GM19455 (cell line): Measurements from ENCODE around the gene ZNF236.
A peak's percentile ranks its signal among the peaks of the same experiment; 100 is the strongest.
"Not testable (repeated sequence)": the region's sequence is repeated elsewhere in the genome, so short reads cannot be mapped to it uniquely, and the experiment has no call there.

ENCODE experiments used
- ATAC-seq: cut with Tn5 transposase; IDR thresholded peaks from one replicate; pipeline ENCODE4 v1.9.1; 2021; ENCODE audit not compliant: unreplicated experiment

The ZNF236 gene

DNA sequence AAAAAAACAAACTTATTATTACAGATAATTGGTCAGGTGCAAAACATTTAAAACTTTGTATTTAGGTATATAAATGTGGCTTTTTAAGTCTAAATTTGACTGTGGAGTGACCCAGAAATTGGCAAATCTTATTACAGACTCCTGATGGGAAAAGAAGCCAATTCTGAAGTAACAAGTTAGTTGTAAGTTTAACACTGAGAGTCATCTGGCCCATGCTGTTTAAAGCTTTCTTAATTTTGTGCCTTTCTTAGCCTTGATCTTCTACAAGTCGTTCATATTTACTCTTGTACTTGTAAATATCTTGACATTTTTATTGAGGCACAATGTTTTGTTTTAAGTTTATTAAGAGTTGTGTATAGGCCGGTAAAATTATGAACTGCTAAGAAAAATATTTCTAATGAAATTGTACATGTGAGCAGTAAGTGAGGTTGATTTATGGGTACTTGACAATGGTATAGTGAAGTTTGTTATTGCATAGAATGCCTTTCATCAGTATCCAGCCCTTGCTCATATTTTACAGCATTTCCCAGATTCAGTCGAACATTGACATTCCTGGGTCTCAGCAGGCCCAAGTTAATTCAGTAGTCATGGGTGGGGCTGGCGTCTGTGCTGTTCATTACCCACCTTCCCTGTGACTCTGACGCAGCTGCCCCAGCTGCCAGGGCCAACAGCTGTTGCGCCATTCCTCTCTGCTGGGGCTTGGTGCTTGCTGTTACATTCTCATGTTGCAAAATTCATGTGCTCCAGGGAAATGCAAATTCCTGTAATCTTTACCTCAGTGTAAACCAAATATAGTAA is 121.4 kb downstream of the ZNF236 start:
- ATAC-seq, result no peak

DNA sequence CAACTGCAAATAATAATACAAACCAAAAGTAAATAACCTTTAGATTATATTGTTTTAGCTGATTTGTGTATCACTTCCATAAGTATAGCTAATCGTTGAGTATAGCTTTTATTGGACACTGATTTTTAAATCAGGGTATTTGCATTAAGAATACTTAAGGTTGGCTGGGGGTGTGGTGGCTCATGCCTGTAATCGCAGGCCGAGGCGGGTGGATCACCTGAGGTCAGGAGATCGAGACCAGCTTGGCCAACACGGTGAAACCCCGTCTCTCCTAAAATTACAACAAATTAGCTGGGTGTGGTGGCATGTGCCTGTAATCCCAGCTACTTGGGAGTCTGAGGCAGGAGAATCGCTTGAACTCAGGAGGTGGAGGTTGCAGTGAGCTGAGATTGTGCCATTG is 122.0 kb downstream of the ZNF236 start:
- ATAC-seq, result not testable (repeated sequence)

DNA sequence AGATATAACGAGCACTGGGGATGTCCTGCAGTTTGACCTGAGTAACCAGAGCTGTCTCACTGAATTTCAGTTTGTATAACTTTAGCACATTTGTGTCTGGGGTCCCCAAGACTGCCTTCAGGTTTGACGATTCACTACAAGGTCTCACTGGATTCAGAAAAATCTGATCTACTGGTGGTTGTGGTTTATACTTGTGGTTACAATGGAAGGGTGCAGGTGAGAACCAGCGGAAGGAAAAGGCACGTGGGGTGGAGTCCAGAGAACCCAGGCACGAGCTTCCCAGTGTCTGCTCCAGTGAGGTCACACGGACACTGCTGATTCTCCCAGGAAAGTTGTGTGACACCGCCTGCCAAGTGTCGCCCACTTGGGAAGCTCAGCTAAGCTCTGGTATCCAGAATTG is 126.0 kb downstream of the ZNF236 start:
- ATAC-seq, result no peak

DNA sequence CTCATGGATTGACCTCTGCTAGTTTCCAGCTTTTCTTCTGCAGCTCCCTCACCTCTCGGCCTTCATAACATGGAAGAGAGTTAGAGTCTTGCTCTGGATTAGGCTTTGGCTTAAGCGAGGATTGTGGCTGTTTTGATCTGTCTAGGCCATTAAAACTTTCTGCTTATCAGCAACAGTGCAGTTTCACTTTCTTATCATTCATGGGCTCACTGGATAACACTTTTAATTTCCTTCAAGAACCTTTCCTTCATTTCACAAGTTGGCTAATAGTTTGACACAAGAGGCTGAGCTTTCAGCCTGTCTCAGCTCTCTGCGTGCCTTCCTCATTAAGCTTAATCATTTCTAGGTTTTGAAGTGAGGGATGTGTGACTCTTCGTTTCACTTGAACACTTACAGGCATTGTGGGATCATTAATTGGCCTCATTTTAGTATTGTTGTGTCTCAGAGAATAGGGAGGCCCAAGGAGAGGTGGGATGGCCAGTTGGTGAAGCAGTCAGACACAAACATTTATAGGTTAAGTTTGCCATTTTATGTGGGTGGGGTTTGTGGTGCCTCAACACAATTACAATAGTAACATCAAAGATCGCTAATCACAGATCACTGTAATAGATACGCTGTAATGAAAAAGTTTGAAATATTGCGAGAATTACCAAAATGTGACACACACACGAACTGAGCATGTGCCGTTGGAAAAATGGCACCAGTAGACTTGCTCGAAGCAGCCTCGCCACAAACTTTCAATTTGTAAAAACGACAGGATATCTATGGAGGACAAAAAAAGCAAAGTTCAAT is 129.3 kb downstream of the ZNF236 start:
- no peak for ATAC-seq

DNA sequence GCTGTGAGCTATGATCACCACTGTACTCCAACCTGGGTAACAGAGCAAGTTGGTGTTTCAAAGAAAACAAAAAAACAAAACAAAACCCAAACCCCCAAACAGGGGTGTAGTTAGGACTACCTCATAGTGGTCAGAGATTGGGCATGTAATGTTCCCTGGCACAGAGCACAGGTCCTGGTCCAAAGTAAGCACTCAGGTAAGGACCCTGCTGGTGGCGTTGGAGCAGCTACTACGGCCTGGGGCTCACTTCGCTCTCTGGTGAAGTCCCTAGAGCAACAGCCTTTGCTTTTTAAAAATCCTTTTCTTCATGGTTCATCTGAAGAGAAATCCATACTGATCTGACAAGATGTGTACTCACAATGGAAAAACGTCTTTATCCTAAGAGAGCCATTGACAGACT is 130.4 kb downstream of the ZNF236 start:
- no peak for ATAC-seq

DNA sequence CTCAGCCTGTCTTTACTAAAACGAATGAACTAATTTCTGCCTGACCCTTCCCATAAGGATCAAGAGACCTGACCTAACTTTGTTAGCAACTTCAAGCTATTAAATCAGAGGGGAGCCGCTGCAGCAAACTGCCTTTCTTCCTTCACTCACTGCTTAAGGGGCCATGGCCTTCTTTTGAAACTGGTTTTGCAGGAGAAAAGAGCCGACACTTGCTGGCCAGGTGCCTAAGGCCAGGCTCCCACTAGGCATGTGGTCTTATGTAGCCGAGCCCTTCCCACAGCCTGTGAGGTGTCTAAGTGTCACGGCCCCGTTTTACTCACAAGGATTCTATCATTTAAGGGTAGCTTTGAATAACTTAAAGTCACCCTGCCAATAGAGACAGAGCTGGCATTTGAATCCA is 130.8 kb downstream of the ZNF236 start:
- no peak for ATAC-seq

DNA sequence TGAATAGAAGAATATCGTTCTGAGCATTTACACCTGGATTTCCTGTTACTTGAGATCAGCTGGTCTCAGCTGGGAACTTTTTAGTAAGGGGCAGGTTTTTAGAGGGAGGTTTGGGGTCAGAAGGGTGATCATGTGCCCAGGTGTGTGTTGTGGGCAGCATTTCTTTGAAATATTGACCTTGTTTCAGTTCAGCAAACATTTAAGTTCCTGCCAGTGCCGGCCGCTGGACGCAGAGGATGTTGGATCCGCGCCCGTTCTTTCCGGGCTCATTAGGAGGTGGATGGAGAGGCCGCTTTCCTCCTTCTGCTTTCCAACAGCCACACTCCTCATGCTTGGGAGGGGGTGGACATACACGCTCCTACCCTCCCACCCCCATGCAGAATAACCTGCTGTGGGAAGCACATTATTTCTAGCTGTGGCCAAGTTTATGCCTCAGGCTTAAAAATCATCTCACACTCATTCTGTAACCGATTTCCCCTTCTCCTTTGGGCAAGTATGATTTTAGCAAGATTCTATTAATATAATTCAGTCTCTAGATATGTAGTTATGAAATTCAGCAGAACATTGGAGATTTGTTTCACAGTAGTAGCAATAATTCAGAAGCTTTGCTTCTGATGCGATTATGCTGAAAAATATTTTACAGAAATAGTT is 131.4 kb downstream of the ZNF236 start:
- ATAC-seq, result no peak

DNA sequence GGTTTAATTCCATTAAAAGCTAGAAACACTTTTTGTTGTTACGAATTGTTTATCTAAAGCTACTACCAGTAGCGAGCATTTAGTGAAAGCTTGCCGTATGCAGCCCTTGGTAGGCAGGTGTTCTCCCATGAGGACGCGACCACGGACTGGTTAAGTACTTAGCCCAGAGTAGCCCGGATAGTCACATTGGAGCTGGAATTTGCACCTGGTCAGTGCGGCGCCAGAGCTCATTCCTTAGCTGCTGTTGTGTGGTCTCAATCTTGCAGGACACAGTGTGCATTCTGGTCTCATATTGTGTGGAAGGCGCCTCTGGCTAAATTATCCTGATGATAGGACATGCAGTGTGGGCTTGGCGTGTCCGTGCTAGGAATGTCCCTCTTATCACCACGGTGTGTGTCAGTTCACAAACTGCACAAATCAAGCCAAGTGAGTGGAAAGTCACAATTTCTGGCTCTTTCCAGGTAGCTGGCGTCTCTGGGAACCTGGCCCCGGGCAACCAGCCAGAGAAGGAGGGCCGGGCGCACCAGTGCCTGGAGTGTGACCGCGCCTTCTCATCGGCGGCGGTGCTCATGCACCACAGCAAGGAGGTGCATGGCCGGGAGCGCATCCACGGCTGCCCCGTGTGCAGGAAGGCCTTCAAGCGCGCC is 133.3 kb downstream of the ZNF236 start:
- ATAC-seq, result no peak

DNA sequence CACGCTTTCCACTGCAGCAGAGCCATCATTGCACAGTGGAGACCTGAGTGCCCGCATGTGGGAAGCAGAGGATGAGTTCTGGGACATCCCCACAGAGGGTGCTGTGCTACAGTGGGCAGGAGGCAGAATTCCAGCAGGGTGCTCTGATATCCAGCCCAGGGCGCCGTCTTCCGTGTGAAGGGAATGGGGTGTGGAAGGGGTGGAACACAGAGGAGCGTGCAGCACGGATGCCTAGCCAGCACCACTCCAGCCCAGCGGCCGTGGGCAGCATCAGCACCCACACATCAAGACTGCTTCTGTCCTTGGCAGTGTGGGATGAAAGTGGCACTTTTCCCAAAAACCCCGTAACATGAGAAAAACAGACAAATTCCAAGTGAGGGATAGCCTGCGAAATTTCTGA is 134.3 kb downstream of the ZNF236 start:
- no peak for ATAC-seq

DNA sequence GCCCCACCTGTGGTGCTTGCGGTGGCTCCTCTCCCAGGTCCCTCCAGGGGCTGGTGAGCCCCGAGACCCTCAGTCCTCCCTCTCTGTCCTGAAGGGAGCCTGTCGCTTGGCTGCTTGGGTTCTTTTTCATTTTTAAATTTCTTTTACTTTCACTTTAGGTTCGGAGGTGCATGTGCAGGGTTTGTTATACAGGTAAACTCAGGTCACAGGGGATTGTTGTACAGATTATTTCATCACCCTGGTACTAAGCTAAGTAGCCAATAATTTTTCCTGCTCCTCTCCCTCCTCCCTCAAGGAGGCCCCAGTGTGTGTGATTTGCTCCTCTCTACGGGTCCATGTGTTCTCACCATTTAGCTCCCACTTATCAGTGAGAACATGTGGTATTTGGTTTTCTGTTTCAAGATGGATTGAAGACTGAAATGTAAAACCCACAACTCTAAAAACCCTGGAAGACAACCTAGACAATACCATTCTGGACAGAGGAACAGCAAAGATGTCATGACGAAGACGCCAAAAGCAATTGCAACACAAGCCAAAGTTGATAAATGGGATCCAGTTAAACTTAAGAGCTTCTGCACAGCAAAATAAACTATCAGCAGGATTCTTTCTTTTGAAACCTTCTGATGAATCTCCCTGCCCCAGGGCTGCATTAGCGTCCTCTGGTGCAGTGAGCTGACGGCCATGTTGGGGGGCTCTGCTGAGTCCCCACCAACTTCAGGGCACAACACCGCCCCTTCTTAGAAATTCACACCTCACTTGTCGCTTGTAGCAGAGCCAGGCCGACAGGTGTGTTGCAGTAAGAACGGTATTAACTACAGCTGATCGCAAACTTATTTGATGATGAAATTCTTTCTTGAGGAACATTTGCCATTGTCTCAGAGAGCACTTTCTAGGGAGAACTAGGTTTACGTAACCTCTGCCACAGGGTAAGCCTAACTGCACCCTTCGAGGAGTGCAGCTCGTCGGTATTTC is 135.3 kb downstream of the ZNF236 start:
- ATAC-seq, result no peak

DNA sequence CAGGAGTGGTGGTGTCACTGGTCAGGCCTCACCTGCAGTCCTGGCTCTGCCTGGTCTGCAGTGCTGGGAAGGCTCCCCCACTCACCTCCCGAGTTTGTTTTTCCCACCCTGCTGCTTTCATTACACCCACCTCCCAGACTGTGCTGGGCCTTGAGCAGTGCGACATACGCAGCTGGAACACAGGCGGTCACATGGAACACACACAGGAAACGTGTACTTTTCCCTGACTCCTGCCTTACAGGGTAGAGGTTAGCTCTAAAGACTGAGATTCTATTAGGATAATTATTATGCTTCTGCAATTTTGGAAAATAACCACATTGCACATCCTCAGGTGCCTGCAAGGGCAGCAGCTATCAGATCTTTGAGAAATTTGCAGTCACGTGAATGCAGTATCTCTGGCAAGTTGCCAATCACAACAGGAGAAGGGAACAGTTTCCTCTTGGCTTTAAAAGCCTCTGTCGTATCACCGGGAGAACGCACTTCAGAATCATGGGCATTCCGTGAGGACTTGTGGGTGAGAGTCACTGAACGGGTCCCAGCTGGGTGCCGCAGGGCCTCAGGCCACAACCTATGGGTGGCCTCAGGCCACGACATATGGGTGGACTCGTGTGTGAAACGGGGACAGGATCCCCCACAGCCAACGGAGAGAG is 136.5 kb downstream of the ZNF236 start:
- ATAC-seq, result no peak

DNA sequence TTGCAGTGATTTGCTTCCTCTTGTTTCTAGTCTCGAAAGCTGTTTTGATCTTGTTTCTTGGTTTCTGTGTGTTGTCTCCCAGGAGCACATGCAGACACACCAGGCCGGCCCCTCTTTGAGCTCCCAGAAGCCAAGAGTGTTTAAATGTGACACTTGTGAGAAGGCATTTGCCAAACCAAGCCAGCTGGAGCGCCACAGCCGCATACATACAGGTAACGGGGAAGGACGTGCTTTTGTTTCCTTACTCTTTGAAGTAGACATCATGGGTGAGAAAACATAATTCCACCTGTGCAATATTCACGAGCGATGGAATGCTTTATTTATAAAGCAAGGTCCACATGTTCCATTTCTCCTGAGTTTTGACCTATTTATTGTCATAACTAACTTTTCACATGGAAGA is 137.2 kb downstream of the ZNF236 start:
- ATAC-seq, result no peak

DNA sequence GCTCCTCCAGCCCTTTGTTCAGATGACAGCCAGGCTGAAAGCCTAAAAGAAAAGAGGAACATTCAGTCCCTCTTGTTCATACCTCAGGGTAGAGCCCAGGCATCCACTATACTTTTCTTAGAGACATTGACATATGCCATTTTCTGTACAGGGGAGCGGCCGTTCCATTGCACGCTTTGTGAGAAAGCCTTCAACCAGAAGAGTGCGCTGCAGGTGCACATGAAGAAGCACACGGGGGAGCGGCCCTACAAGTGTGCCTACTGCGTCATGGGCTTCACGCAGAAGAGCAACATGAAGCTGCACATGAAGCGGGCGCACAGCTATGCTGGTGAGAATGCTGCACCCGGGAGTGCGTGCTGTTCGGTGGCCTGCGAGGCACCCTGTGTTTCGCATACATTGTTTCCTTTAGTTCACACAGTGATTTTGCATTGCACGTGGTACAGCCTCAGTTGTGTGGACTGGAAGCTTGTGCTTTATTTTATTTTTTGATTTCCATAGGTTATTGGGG is 138.2 kb downstream of the ZNF236 start:
- ATAC-seq, result no peak

DNA sequence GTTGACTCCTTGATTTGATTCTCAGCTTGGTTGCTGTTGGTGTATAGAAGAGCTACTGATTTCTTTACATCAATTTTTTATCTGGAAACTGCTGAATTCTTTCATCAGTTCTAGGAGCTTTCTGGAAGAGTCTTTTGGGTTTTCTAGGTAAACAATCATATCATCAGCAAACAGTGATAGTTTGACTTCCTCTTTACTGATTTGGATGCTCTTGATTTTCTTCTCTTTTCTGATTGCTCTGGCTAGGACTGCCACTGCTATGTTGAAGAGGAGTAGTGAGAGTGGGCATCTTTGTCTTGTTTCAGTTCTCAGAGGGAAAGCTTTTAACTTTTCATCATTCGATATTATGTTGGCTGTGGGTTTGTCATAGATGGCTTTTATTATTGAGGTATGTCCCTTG is 140.5 kb downstream of the ZNF236 start:
- ATAC-seq, result no peak

DNA sequence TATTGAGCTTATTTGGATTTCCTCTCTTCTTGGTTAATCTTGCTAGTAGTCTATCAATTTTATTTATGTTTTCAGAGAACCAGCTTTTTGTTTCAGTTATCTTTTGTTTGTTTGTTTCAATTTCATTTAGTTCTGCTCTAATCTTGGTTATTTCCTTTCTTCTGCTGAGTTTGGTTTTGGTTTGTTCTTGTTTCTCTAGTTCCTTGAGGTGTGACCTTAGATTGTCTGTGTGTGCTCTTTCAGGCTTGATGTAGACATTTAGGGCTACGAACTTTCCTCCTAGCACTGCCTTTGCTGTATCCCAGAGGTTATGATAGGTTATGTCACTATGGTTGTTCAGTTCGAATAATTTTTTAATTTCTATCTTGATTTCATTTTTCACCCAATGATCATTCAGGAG is 141.6 kb downstream of the ZNF236 start:
- peak; percentile 41 for ATAC-seq

DNA sequence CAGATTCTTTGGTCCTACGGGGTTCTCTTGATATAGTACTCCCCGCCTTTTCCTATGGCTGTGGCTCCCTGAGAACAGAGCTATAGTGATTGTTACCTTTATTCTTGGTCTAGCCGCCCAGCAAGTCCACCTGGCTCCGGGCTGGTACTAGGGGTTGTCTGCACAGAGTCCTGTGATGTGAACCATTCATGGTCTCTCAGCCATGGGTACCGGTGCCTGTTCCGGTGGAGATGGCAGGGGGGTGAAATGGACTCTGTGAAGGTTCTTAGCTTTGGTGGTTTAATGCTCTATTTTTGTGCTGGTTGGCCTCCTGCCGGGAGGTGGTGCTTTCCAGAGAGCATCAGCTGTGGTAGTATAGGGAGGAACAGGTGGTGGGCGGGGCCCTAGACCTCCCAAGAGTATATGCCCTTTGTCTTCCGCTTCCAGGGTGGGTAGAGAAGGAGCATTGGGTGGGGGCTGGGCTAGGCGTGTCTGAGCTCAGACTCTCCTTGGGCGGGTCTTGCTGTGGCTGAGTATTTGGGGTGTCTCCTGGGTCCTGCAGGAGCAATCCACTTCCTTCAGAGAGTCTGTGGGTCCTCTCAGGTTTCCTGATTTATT is 143.3 kb downstream of the ZNF236 start:
- peak; percentile 62 for ATAC-seq

DNA sequence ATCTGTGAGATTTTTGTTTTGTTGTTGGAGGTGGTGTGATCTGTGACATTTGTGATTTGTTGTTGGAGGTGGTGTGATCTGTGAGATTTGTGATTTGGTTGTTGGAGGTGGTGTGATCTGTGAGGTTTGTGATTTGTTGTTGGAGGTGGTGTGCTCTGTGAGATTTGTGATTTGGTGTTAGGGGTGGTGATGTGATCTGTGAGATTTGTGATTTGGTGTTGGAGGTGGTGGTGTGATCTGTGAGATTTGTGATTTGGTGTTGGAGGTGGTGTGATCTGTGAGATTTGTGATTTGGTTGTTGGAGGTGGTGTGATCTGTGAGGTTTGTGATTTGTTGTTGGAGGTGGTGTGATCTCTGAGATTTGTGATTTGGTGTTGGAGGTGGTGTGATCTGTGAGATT is 144.9 kb downstream of the ZNF236 start:
- ATAC-seq, result not testable (repeated sequence)

DNA sequence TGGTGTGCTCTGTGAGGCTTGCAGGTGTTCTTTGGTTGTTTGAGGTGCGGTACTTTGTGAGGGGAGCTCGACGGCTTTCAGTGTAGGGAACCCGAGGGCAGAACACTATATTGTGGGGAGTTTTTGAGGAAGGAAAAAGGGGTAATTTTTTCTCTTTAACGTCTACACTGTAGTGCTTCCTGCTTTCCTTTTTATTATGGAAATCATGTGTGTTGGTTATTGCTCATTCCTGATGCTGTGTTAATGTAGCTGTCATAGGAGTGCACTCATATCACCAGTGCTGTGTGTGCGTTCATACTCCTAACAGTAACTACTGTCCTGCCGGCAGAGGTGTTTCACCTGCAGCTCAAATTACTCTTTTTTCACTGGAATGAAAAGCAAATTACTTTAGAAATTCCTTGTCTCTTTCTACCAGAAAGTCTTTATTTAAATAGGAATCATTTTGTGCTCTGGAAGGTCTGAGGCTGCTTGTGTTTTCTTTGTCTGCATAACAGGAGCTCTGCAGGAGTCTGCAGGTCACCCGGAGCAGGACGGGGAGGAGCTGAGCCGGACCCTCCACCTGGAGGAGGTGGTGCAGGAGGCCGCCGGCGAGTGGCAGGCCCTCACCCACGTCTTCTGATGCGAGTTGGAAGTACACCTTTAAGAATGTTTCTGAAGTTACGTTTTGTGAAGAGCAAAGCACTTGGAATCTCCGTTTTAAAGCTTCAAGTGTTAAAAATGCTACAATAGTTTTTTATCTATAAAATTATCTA is 145.5 kb downstream of the ZNF236 start:
- ATAC-seq, result no peak
